GM23338 (cell line): ENCODE data around the gene MAP2K5. TPM values are rescaled to one million over a fixed set of nuclear protein-coding genes. Genes with fewer than 3 reads are reported as not detected.

Experiments
- ATAC-seq: fragments of 200-7000 bp; cut with Tn5 transposase; 3 replicates; pipeline ENCODE4 v1.9.1; 2020
- DNase-seq: peaks from one replicate; pipeline ENCODE4 v3.0.0-alpha.2; 2015; ENCODE audit warnings: low spot score
- H2AFZ ChIP-seq: fragments of 200-600 bp; sonication (generic); 2 replicates; pipeline ENCODE4 v1.8.0; 2016; ENCODE audit warnings: antibody characterized with exemption, mild to moderate bottlenecking, moderate library complexity
- H3F3A ChIP-seq: fragments of 200-600 bp; sonication (generic); replicated peaks from 2 replicates; pipeline ENCODE4 v1.8.0; 2017; ENCODE audit warnings: antibody characterized with exemption, mixed run types, low read depth
- H3K27ac ChIP-seq: fragments of 200-600 bp; sonication (generic); 2 replicates; pipeline ENCODE4 v1.6.1; 2016; ENCODE audit warnings: low read depth
- H3K27me3 ChIP-seq: fragments of 200-600 bp; sonication (generic); 2 replicates; pipeline ENCODE4 v1.8.0; 2016; ENCODE audit warnings: mild to moderate bottlenecking, mixed run types, moderate library complexity; ENCODE audit not compliant: insufficient read depth
- H3K36me3 ChIP-seq: fragments of 200-600 bp; sonication (generic); 2 replicates; pipeline ENCODE4 v1.8.0; 2016; ENCODE audit warnings: mild to moderate bottlenecking; ENCODE audit not compliant: insufficient read depth
- H3K4me1 ChIP-seq: fragments of 200-600 bp; sonication (generic); 2 replicates; pipeline ENCODE4 v1.8.0; 2016; ENCODE audit warnings: mild to moderate bottlenecking, moderate library complexity; ENCODE audit not compliant: insufficient read depth
- H3K4me2 ChIP-seq: fragments of 200-600 bp; sonication (generic); 2 replicates; pipeline ENCODE4 v1.7.1; 2017; ENCODE audit warnings: mixed run types
- H3K4me3 ChIP-seq: fragments of 200-600 bp; sonication (generic); 2 replicates; pipeline ENCODE4 v1.6.1; 2016; ENCODE audit warnings: mixed run types
- H3K79me2 ChIP-seq: fragments of 200-600 bp; sonication (generic); replicated peaks from 2 replicates; pipeline ENCODE4 v1.8.0; 2017; ENCODE audit warnings: mild to moderate bottlenecking; ENCODE audit not compliant: insufficient read depth
- H3K9me2 ChIP-seq: fragments of 200-600 bp; sonication (generic); 2 replicates; pipeline ENCODE4 v1.8.0; 2017; ENCODE audit not compliant: insufficient read depth
- H4K20me1 ChIP-seq: fragments of 200-600 bp; sonication (generic); replicated peaks from 2 replicates; pipeline ENCODE4 v1.8.0; 2017; ENCODE audit warnings: mild to moderate bottlenecking; ENCODE audit not compliant: insufficient read depth
- H3K27ac Mint-ChIP-seq: 2 replicates; pipeline ENCODE4 v1.8.0; 2020; ENCODE audit warnings: inconsistent platforms, mild to moderate bottlenecking, moderate library complexity, mixed read lengths
- H3K27me3 Mint-ChIP-seq: 3 replicates; pipeline ENCODE4 v1.8.0; 2022; ENCODE audit warnings: low read depth, mild to moderate bottlenecking, moderate library complexity, mixed read lengths, inconsistent platforms; ENCODE audit not compliant: insufficient read depth, poor library complexity
- H3K36me3 Mint-ChIP-seq: 3 replicates; pipeline ENCODE4 v1.8.0; 2021; ENCODE audit warnings: low read depth, mild to moderate bottlenecking, inconsistent platforms, moderate library complexity, mixed read lengths
- H3K4me1 Mint-ChIP-seq: 3 replicates; pipeline ENCODE4 v1.8.0; 2020; ENCODE audit warnings: mild to moderate bottlenecking, inconsistent platforms, mixed read lengths
- H3K4me3 Mint-ChIP-seq: 3 replicates; pipeline ENCODE4 v1.8.0; 2021; ENCODE audit warnings: moderate library complexity, mild to moderate bottlenecking, inconsistent platforms, mixed read lengths
- H3K9me3 Mint-ChIP-seq: 3 replicates; pipeline ENCODE4 v1.8.0; 2020; ENCODE audit warnings: moderate library complexity, mild to moderate bottlenecking, inconsistent platforms, mixed read lengths
- EZH2 ChIP-seq: fragments of 200-600 bp; sonication (generic); IDR thresholded peaks from one replicate; pipeline ENCODE4 v1.8.0; 2017; ENCODE audit warnings: antibody characterized with exemption, mild to moderate bottlenecking, low read depth; ENCODE audit not compliant: unreplicated experiment
- EZH2phosphoT487 ChIP-seq: fragments of 200-600 bp; sonication (generic); IDR thresholded peaks from one replicate; pipeline ENCODE4 v1.8.1; 2018; ENCODE audit warnings: antibody characterized with exemption; ENCODE audit not compliant: unreplicated experiment
- NANOG ChIP-seq: IDR thresholded peaks from 2 replicates; pipeline ENCODE4 v1.6.1; 2016; ENCODE audit warnings: antibody characterized with exemption, borderline replicate concordance
- ZNF331 ChIP-seq: fragments of 250-450 bp; sonication (Bioruptor Pico); IDR thresholded peaks from 2 replicates; pipeline ENCODE4 v1.5.0; 2020; ENCODE audit warnings: low read depth, mild to moderate bottlenecking, moderate library complexity
- ZNF462 ChIP-seq: fragments of 250-450 bp; sonication (Bioruptor Pico); IDR thresholded peaks from 2 replicates; pipeline ENCODE4 v1.5.0; 2020; ENCODE audit warnings: mild to moderate bottlenecking, moderate library complexity
- polyA plus RNA-seq: library from polyadenylated mRNA; unstranded; fragments of >200 nt; fragmentation: Nextera tagmentation; extraction: Ambion mirVana; gene quantifications from 2 replicates; pipeline ENCODE4 v1.2.1, GENCODE V29; 2016
- total RNA-seq: library from RNA; depleted of rRNA; stranded (reverse); fragments of >200 nt; shearing (Covaris generic); gene quantifications from 2 replicates; pipeline ENCODE4 v1.2.3, GENCODE V29; 2014

Gene MAP2K5
- total and polyA plus RNA-seq, 2 experiments from 2014 or later = 6.5 to 13.6 TPM

GRCh38 chr15:67822537-67823313, 280.2 kb downstream of the MAP2K5 start:
- peaks cover 45% of the 10 kb centered on the region for H3K4me1 Mint-ChIP-seq
- no peak for ATAC-seq

DNA sequence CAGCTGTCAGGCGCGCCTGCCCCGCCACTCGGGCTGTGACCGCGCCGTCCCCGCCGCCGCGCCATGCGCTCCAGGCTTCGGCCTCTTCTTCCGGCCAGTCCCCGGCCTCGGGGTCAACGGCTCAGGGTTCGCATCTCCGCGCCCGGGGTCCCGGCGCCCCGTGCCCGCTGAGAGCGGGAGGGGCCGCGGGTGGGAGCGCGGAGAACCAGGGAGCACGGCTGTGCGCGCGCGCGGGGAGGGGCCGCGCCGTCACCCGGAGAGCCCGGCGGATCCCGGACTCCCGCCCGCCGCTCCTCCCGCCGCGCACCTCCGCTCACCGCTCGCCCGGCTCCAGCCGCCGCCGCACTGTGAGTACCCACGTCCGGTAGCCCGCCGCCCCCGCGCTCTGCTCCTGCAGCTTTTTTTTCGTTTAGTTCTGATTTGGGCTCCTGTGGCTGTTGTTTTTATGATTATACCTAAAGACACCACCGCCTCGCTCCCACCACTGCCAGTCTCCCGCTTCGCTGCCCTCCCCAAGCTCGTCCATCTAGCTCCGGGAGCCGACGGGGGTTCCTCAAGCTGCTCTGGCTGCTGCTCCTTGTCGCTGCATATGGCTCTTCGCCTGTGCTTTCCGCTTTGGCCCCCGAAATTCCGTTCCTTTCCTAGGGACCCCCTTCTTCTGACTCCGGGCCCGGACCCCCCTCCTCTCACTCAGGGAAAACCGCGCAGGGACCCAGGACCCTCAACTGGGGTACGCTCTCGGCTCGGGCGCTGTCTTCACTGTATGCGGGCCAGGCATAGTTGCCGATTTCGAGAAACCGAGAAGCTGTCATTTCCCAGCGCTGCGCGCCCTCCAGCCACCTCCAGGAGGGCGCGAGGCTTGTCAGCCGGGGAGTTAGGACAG, 281.1 kb downstream of the MAP2K5 start:
- H4K20me1 ChIP-seq = peaks cover 7% of the 10 kb centered on the region
- Mint-ChIP-seq H3K27me3 (peaks cover 85% of the 10 kb centered on the region), H3K36me3 (peaks cover 6% of the 10 kb centered on the region; the same call in 1 of the 3 replicates), H3K27ac (no peak overlapping the region), H3K4me1 (peaks cover 48% of the 10 kb centered on the region), H3K9me3 (peaks cover 11% of the 10 kb centered on the region), H3K4me3 (peak overlapping the region; percentile 76)
- peaks cover 14% of the 10 kb centered on the region for H3F3A ChIP-seq
- no peak for ATAC-seq
- no peaks in the 10 kb centered on the region for H3K36me3 ChIP-seq
- TF ChIP-seq EZH2 = peak; percentile 96
- peak; percentile 92 for TF ChIP-seq EZH2phosphoT487
- TF ChIP-seq NANOG = no peak
- no peak overlapping the region for H3K27ac ChIP-seq
- peak overlapping the region; percentile 75 for H3K4me2 ChIP-seq
- H3K4me1 ChIP-seq = peaks cover 52% of the 10 kb centered on the region
- H3K4me3 ChIP-seq = peak overlapping the region; percentile 53
- DNase-seq = peak; percentile 48
- no peak overlapping the region for H2AFZ ChIP-seq
- H3K79me2 ChIP-seq = no peaks in the 10 kb centered on the region
- peaks cover 100% of the 10 kb centered on the region for H3K27me3 ChIP-seq
- H3K9me2 ChIP-seq = no peaks in the 10 kb centered on the region

More at GRCh38 chr15:67822537-67823313, 280.2 kb downstream of the MAP2K5 start:
- Histone ChIP-seq H3K4me2 (peak overlapping the region; percentile 75), H3F3A (peaks cover 14% of the 10 kb centered on the region), H3K36me3 (no peaks in the 10 kb centered on the region), H3K9me2 (no peaks in the 10 kb centered on the region), H3K79me2 (no peaks in the 10 kb centered on the region), H4K20me1 (peaks cover 7% of the 10 kb centered on the region), H3K27ac (no peak overlapping the region), H2AFZ (no peak overlapping the region; the same call in 1 of the 2 replicates), H3K4me3 (peak overlapping the region; percentile 53), H3K27me3 (peaks cover 100% of the 10 kb centered on the region), H3K4me1 (peaks cover 49% of the 10 kb centered on the region)
- H3K4me3 Mint-ChIP-seq = peak overlapping the region; percentile 67
- H3K27me3 Mint-ChIP-seq = peaks cover 87% of the 10 kb centered on the region
- TF ChIP-seq ZNF331 (no peak), EZH2 (peak; percentile 98), EZH2phosphoT487 (peak; percentile 68)
- peaks cover 8% of the 10 kb centered on the region for H3K9me3 Mint-ChIP-seq
- peak; percentile 73 for DNase-seq
- H3K36me3 Mint-ChIP-seq = peaks cover 6% of the 10 kb centered on the region; the same call in 1 of the 3 replicates
- H3K27ac Mint-ChIP-seq = no peak overlapping the region

- H3F3A ChIP-seq = peaks cover 14% of the 10 kb centered on the region
- ATAC-seq = no peak
- H3K4me1 Mint-ChIP-seq = peaks cover 52% of the 10 kb centered on the region
- peaks cover 100% of the 10 kb centered on the region for H3K27me3 ChIP-seq
- H2AFZ ChIP-seq = no peak overlapping the region
- no peak overlapping the region for H3K27ac Mint-ChIP-seq
- H3K36me3 Mint-ChIP-seq = peaks cover 6% of the 10 kb centered on the region; the same call in 1 of the 3 replicates
- H3K79me2 ChIP-seq = no peaks in the 10 kb centered on the region
- H4K20me1 ChIP-seq = peaks cover 7% of the 10 kb centered on the region
- DNase-seq = peak; percentile 47
- no peak overlapping the region for H3K27ac ChIP-seq
- peaks cover 11% of the 10 kb centered on the region for H3K9me3 Mint-ChIP-seq
- H3K36me3 ChIP-seq = no peaks in the 10 kb centered on the region
- H3K4me2 ChIP-seq = peak overlapping the region; percentile 75
- H3K4me1 ChIP-seq = peaks cover 59% of the 10 kb centered on the region
- H3K9me2 ChIP-seq = no peaks in the 10 kb centered on the region
- H3K27me3 Mint-ChIP-seq = peaks cover 86% of the 10 kb centered on the region
- peak overlapping the region; percentile 76 for H3K4me3 Mint-ChIP-seq
- H3K4me3 ChIP-seq = peak overlapping the region; percentile 53
- TF ChIP-seq EZH2 (peak; percentile 92), ZNF462 (CRISPR knock-in tag) (no peak), EZH2phosphoT487 (peak; percentile 15)
These were observed 281.9 kb downstream of the MAP2K5 start for GRCh38 chr15:67824197-67824968.
